Measurements from ENCODE around the gene IGF1R. TPM values are rescaled to one million over a fixed set of nuclear protein-coding genes. Genes with fewer than 3 reads are reported as not detected.

IGF1R gene
- total and polyA plus RNA-seq, 4 donors, result 5.9 to 154 (median 27.6) TPM

DNA sequence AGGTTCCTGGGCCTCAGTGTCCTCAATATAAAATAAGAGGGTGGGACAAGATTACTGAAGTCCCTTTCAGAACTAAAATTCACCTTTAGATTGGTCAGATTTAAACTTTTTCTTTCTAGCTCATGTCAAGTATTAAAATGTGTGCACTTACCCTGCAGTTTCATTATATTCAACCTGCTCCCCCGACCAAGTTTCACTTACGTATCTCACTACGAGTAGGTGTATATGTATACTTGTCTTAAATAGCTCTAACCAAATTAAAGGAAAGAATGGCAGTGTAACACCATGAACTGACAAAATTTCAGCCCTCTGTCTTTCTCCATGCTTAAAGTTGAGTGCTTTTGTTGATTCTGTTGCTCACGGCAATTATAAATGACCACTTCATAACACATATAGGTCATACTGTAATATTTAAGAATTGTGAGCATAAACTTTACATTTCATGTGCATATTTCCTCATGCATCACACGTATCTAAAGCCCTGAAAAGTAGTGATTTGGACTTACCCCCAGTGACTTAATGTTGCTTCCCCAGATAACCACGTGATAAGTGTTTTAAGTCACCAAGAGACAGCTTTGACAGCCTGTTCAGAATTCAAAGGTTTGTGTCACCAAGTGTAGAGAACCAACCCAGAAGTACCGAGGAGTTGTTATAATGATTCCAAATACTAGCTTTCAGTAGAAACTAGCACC lies 289.2 kb downstream of the IGF1R start:
- WGBS, 2 donors, result 93 to 98% methylated on average over 7 of the region's 7 CpGs
- Histone ChIP-seq H3K4me1 (ENCODE audit: control insufficient read depth in 5 of 5, insufficient read depth in 5 of 5, low read length in 5 of 5) (peaks cover 0 to 5% (median 0%) of the 10 kb centered on the region in 5 donors), H3K27me3 (ENCODE audit: control insufficient read depth in 3 of 3, insufficient read depth in 3 of 3, low read length in 2 of 3) (no peaks in the 10 kb centered on the region), H3K9ac (ENCODE audit: insufficient read depth in 1 of 2, low read length in 2 of 2) (no peak overlapping the region), H3K27ac (ENCODE audit: low read depth in 1 of 2, low read length in 1 of 2) (no peak overlapping the region), H3K4me3 (no peak overlapping the region), H3K9me3 (ENCODE audit: control insufficient read depth in 4 of 4, insufficient read depth in 3 of 4, low read length in 3 of 4) (no peaks in the 10 kb centered on the region), H3K36me3 (ENCODE audit: control insufficient read depth in 4 of 4, insufficient read depth in 4 of 4, low read length in 4 of 4) (peaks cover 16 to 29% (median 25%) of the 10 kb centered on the region in 4 donors)
- ATAC-seq (ENCODE audit: insufficient read depth, low FRiP score) (no peak), DNase-seq (no peak)
- TF ChIP-seq CTCF (IDR thresholded peaks at IDR 0.05; ENCODE audit: control extremely low read depth, extremely low read depth), result no peak

GRCh38 chr15:98938105-98938417 lies 289.7 kb downstream of the IGF1R start:
- Histone ChIP-seq H3K9ac (ENCODE audit: insufficient read depth in 1 of 2, low read length in 2 of 2) (no peak overlapping the region), H3K4me1 (ENCODE audit: control insufficient read depth in 5 of 5, insufficient read depth in 5 of 5, low read length in 5 of 5) (peaks cover 0 to 5% (median 3%) of the 10 kb centered on the region in 5 donors), H3K4me3 (no peak overlapping the region), H3K9me3 (ENCODE audit: control insufficient read depth in 4 of 4, insufficient read depth in 3 of 4, low read length in 3 of 4) (no peaks in the 10 kb centered on the region), H3K36me3 (ENCODE audit: control insufficient read depth in 4 of 4, insufficient read depth in 4 of 4, low read length in 4 of 4) (peaks cover 15 to 30% (median 25%) of the 10 kb centered on the region in 4 donors), H3K27ac (ENCODE audit: low read depth in 1 of 2, low read length in 1 of 2) (no peak overlapping the region), H3K27me3 (ENCODE audit: control insufficient read depth in 3 of 3, insufficient read depth in 3 of 3, low read length in 2 of 3) (no peaks in the 10 kb centered on the region)
- whole genome bisulfite sequencing, 2 donors, result 92 to 95% methylated on average over 4 of the region's 4 CpGs
- DNase-seq, result no peak
- no peak for TF ChIP-seq CTCF (IDR thresholded peaks at IDR 0.05; ENCODE audit: control extremely low read depth, extremely low read depth)
- no peak for ATAC-seq (ENCODE audit: insufficient read depth, low FRiP score)

DNA sequence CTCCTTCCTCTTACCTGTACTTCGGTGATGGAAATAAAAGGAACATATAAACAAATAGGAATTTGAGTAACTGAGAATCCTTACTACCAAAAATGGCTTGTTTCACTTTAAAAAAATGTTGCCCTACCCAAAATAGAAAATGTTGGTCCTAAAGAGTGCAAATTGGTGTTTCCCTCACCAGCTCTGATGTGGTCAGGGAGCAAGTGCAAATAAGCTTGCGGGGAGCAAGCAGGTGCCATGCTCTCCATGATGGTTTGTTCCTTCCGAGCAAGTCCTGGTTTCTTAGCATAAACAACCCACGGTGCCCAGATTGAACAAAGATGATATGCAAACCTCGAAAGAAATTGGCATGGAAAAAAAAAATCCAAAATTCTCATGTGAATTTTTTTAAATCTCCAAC lies 290.5 kb downstream of the IGF1R start:
- H3K27ac ChIP-seq (ENCODE audit: low read depth in 1 of 2, low read length in 1 of 2), result no peak overlapping the region
- H3K4me3 ChIP-seq, result no peak overlapping the region
- WGBS, 2 donors, result 91 to 94% methylated on average over 5 of the region's 5 CpGs
- TF ChIP-seq CTCF (IDR thresholded peaks at IDR 0.05; ENCODE audit: control extremely low read depth, extremely low read depth), result no peak
- no peak overlapping the region for H3K9ac ChIP-seq (ENCODE audit: insufficient read depth in 1 of 2, low read length in 2 of 2)
- peaks cover 15 to 28% (median 27%) of the 10 kb centered on the region in 4 donors for H3K36me3 ChIP-seq (ENCODE audit: control insufficient read depth in 4 of 4, insufficient read depth in 4 of 4, low read length in 4 of 4)
- no peaks in the 10 kb centered on the region for H3K9me3 ChIP-seq (ENCODE audit: control insufficient read depth in 4 of 4, insufficient read depth in 3 of 4, low read length in 3 of 4)
- peaks cover 0 to 7% (median 5%) of the 10 kb centered on the region in 5 donors for H3K4me1 ChIP-seq (ENCODE audit: control insufficient read depth in 5 of 5, insufficient read depth in 5 of 5, low read length in 5 of 5)
- ATAC-seq (ENCODE audit: insufficient read depth, low FRiP score) (no peak), DNase-seq (no peak)
- no peaks in the 10 kb centered on the region for H3K27me3 ChIP-seq (ENCODE audit: control insufficient read depth in 3 of 3, insufficient read depth in 3 of 3, low read length in 2 of 3)

Measured in lung (tissue), 12 donors.